ENCODE data around the gene NQO1. TPM values are rescaled to one million over a fixed set of nuclear protein-coding genes. Genes with fewer than 3 reads are reported as not detected.

NQO1 gene
- total and polyA plus RNA-seq, 12 donors = 5.9 to 37.3 (median 13.1) TPM

DNA sequence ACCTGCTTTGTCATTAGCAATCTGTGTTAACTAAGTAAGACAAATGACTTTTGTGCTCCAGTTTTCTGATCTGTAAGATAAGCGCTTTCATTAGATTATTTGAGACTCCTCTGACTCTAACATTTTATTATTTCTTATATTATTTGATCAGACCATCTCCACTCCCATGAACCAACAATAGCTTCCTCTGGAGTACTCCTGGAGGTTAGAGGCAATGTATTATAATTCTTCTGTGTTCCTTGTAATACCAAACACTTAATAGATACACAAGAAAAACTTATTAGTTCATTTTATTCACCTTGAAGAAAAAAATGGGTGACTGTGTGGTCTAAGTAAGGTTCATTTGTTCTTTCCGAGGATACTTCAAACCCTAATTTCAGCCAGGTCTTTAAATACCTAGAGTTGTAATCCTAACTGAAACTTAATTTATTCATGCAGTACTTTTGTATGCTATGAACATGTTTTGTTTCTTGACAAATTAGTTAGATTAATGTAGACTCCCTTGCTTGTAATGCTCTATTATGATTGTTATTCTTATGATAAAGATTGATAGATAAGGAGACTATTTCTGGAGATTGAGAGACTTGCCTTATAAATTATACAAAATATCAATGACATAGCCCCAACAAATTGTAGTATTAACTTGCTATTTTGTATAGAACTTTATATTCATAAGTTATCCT is 53.9 kb downstream of the NQO1 start:
- H3K9me3 ChIP-seq = no peaks in the 10 kb centered on the region
- intact Hi-C loops (cut with DNase I) = no loop called here
- WGBS, 2 donors = 93% methylated on average over 2 of the region's 2 CpGs
- ATAC-seq (no peak), DNase-seq (no peak)
- H3K4me1 ChIP-seq = no peaks in the 10 kb centered on the region
- H3K36me3 ChIP-seq = peaks cover 0 to 96% (median 29%) of the 10 kb centered on the region in 9 donors
- H3K27me3 ChIP-seq = no peaks in the 10 kb centered on the region
- no peak overlapping the region for H3K27ac ChIP-seq
- H3K4me3 ChIP-seq = no peak overlapping the region
- TF ChIP-seq, protein P1, sequence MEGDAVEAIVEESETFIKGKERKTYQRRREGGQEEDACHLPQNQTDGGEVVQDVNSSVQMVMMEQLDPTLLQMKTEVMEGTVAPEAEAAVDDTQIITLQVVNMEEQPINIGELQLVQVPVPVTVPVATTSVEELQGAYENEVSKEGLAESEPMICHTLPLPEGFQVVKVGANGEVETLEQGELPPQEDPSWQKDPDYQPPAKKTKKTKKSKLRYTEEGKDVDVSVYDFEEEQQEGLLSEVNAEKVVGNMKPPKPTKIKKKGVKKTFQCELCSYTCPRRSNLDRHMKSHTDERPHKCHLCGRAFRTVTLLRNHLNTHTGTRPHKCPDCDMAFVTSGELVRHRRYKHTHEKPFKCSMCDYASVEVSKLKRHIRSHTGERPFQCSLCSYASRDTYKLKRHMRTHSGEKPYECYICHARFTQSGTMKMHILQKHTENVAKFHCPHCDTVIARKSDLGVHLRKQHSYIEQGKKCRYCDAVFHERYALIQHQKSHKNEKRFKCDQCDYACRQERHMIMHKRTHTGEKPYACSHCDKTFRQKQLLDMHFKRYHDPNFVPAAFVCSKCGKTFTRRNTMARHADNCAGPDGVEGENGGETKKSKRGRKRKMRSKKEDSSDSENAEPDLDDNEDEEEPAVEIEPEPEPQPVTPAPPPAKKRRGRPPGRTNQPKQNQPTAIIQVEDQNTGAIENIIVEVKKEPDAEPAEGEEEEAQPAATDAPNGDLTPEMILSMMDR (IDR thresholded peaks at IDR 0.05) = no peak

DNA sequence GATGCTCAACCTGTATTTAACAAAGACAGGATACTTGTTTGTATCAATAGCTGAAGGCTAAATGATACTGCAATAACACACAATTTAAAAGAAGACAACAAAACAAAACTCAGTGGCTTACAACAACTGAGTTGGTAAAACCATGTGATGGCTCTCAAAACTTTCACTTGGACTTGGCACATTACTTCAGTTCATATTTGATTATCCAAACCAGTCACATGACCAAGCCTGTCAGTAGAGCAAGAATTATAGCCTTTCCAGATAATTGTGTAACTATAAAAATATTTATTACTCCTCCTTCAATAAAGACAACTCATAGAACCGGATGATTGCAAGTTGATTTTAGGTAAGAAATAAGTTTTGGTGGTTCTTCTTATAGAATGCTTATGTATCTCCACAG is 56.8 kb downstream of the NQO1 start:
- H3K4me3 ChIP-seq = no peak overlapping the region
- no peaks in the 10 kb centered on the region for H3K27me3 ChIP-seq
- WGBS, 2 donors = 74 to 81% methylated on average over 1 of the region's 1 CpG
- H3K36me3 ChIP-seq = peaks cover 0 to 72% (median 34%) of the 10 kb centered on the region in 9 donors
- H3K4me1 ChIP-seq = no peaks in the 10 kb centered on the region
- TF ChIP-seq, protein P1 (IDR thresholded peaks at IDR 0.05) = no peak
- intact Hi-C loops (cut with DNase I) = no loop called here
- ATAC-seq (no peak), DNase-seq (no peak)
- H3K9me3 ChIP-seq = no peaks in the 10 kb centered on the region
- no peak overlapping the region for H3K27ac ChIP-seq

DNA sequence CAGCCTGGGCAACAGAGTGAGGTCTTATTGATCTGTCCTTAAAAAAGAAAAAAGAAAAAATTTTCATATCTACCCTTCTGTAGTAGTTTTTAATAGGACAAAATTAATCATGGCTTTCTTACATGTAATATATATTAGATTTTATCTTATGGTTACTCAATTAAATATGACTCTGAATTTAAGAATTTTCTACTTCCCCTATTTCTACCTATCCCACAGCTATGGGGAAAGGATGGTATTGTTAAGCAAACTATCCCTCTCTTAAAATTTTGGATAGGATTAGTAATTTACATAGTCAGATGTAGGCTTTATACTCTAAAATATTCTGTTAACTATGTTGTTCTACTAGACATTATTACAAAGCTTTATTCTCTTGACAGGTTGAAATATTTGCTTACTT is 62.5 kb downstream of the NQO1 start:
- Histone ChIP-seq H3K36me3 (peaks cover 0 to 75% (median 38%) of the 10 kb centered on the region in 9 donors), H3K27me3 (no peaks in the 10 kb centered on the region), H3K4me1 (no peaks in the 10 kb centered on the region), H3K4me3 (no peak overlapping the region), H3K9me3 (no peaks in the 10 kb centered on the region), H3K27ac (no peak overlapping the region)
- ATAC-seq = no peak
- TF ChIP-seq, protein P1 (IDR thresholded peaks at IDR 0.05) = no peak
- intact Hi-C loops (cut with DNase I) = no loop called here
- no peak for DNase-seq

DNA sequence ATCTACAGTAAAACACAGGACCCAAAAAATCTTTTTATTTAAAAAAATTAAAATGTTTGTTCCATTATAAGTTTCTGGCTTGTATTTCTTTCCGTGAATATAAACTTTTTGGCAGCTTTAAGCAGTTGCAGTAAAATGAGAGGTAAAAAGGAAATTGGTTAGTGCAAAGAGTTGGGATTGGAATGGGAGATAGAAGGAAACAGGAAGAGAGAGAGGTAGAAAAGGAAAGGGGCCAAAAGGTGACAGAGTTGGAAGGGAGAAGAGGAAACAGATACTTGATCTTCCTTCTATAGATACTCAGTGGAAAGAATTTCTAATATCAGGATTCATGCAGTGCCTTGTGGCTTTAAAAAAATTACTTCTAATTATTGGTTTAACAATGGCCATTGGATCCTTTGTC is 63.5 kb downstream of the NQO1 start:
- intact Hi-C loops (cut with DNase I) = no loop called here
- ATAC-seq = no peak

More for the DNA sequence above, 63.5 kb downstream of the NQO1 start:
- Histone ChIP-seq H3K9me3 (no peaks in the 10 kb centered on the region), H3K36me3 (peaks cover 0 to 75% (median 40%) of the 10 kb centered on the region in 9 donors), H3K4me1 (no peaks in the 10 kb centered on the region), H3K4me3 (no peak overlapping the region), H3K27ac (no peak overlapping the region), H3K27me3 (no peaks in the 10 kb centered on the region)
- DNase-seq = no peak
- WGBS, 2 donors = 73 to 80% methylated on average over 1 of the region's 1 CpG
- TF ChIP-seq, protein P1 (IDR thresholded peaks at IDR 0.05) = no peak
